SU-DHL-6 (cell line): ENCODE results near the gene ABCG4.
"Not testable (repeated sequence)": the region's sequence is repeated elsewhere in the genome, so short reads cannot be mapped to it uniquely, and the experiment has no call there.

Source experiments
- H2AFZ ChIP-seq: fragments of 200-600 bp; sonication (generic); 2 replicates; pipeline ENCODE4 v1.6.1; 2014; ENCODE audit warnings: low read depth, mild to moderate bottlenecking, moderate library complexity, mixed read lengths, antibody characterized with exemption, low read length; ENCODE audit not compliant: severe bottlenecking
- H3F3A ChIP-seq: fragments of 200-600 bp; shearing (Covaris generic); 2 replicates; pipeline ENCODE4 v1.6.0; 2016; ENCODE audit warnings: antibody characterized with exemption, mild to moderate bottlenecking; ENCODE audit not compliant: insufficient read depth
- H3K27ac ChIP-seq: fragments of 200-600 bp; sonication (generic); 2 replicates; pipeline ENCODE4 v1.5.1; 2016; ENCODE audit warnings: low read depth, mild to moderate bottlenecking, low read length, moderate library complexity, mixed read lengths
- H3K27me3 ChIP-seq: fragments of 200-600 bp; sonication (generic), shearing (Covaris generic); 2 replicates; pipeline ENCODE4 v1.6.0; 2014; ENCODE audit warnings: mild to moderate bottlenecking, low read length
- H3K36me3 ChIP-seq: fragments of 200-600 bp; sonication (generic); 2 replicates; pipeline ENCODE4 v1.6.1; 2014; ENCODE audit warnings: mild to moderate bottlenecking, low read length, mixed read lengths
- H3K4me2 ChIP-seq: fragments of 300-600, 200-600 bp; shearing (Covaris generic), sonication (generic); 2 replicates; pipeline ENCODE4 v1.6.0; 2014; ENCODE audit warnings: low read length, low read depth, mild to moderate bottlenecking; ENCODE audit not compliant: poor library complexity, severe bottlenecking
- H3K4me3 ChIP-seq: fragments of 200-600 bp; sonication (generic); 2 replicates; pipeline ENCODE4 v1.5.1; 2014; ENCODE audit warnings: antibody characterized with exemption, low read length, mild to moderate bottlenecking, mixed read lengths; ENCODE audit not compliant: insufficient read depth, poor library complexity, severe bottlenecking
- H3K79me2 ChIP-seq: fragments of 200-600 bp; sonication (generic); 2 replicates; pipeline ENCODE4 v1.6.1; 2014; ENCODE audit warnings: mild to moderate bottlenecking, low read length, moderate library complexity; ENCODE audit not compliant: insufficient read depth
- H3K9ac ChIP-seq: fragments of 200-600 bp; sonication (generic); 2 replicates; pipeline ENCODE4 v1.7.0; 2014; ENCODE audit warnings: mild to moderate bottlenecking, low read length
- H3K9me2 ChIP-seq: fragments of 200-600 bp; sonication (generic); replicated peaks from 2 replicates; pipeline ENCODE4 v1.6.1; 2014; ENCODE audit warnings: low read length; ENCODE audit not compliant: insufficient read depth
- H3K9me3 ChIP-seq: fragments of 200-600 bp; sonication (generic); 2 replicates; pipeline ENCODE4 v1.6.1; 2014; ENCODE audit warnings: low read length, mixed read lengths; ENCODE audit not compliant: insufficient read depth
- H4K20me1 ChIP-seq: fragments of 200-600 bp; sonication (generic); 2 replicates; pipeline ENCODE4 v1.6.1; 2014; ENCODE audit warnings: low read depth, mild to moderate bottlenecking, antibody characterized with exemption, low read length, moderate library complexity, mixed read lengths
- CTCF ChIP-seq: fragments of 200-600 bp; sonication (generic); IDR thresholded peaks from one replicate; pipeline ENCODE4 v1.5.1; 2017; ENCODE audit warnings: antibody characterized with exemption, mild to moderate bottlenecking, low read length, moderate library complexity; ENCODE audit not compliant: insufficient read depth, poor library complexity, severe bottlenecking
- EZH2phosphoT487 ChIP-seq: fragments of 200-600 bp; sonication (generic), shearing (Covaris generic); conservative IDR thresholded peaks from 2 replicates; pipeline ENCODE4 v1.6.1; 2018; ENCODE audit warnings: mild to moderate bottlenecking, antibody characterized with exemption, low read length, moderate library complexity, mixed read lengths

ABCG4 gene

GRCh38 chr11:119190531-119190930, 41.7 kb downstream of the ABCG4 start:
- Histone ChIP-seq H2AFZ (no peak overlapping the region), H3F3A (no peaks in the 10 kb centered on the region), H3K9ac (no peak overlapping the region), H4K20me1 (no peaks in the 10 kb centered on the region), H3K27ac (no peak overlapping the region), H3K9me2 (no peaks in the 10 kb centered on the region), H3K4me3 (no peak overlapping the region), H3K9me3 (no peaks in the 10 kb centered on the region), H3K36me3 (no peaks in the 10 kb centered on the region), H3K79me2 (no peaks in the 10 kb centered on the region), H3K4me2 (no peak overlapping the region), H3K27me3 (no peaks in the 10 kb centered on the region)
- no peak for TF ChIP-seq CTCF
- no peak for TF ChIP-seq EZH2phosphoT487

- not testable (repeated sequence) for H3K9ac ChIP-seq, H3K27me3 ChIP-seq, H3K9me2 ChIP-seq, H3K79me2 ChIP-seq, H3K4me2 ChIP-seq, H3K27ac ChIP-seq, H4K20me1 ChIP-seq, H3K9me3 ChIP-seq, H3K4me3 ChIP-seq, H3F3A ChIP-seq, H2AFZ ChIP-seq, H3K36me3 ChIP-seq
Observed at GRCh38 chr11:119191265-119191664, 42.4 kb downstream of the ABCG4 start.

GRCh38 chr11:119192111-119192510, 43.3 kb downstream of the ABCG4 start:
- Histone ChIP-seq H3K9ac (no peak overlapping the region), H3K4me3 (no peak overlapping the region), H3K4me2 (no peak overlapping the region), H3K79me2 (no peaks in the 10 kb centered on the region), H3K36me3 (no peaks in the 10 kb centered on the region), H3K9me3 (no peaks in the 10 kb centered on the region), H3K9me2 (no peaks in the 10 kb centered on the region), H4K20me1 (no peaks in the 10 kb centered on the region), H3F3A (no peaks in the 10 kb centered on the region), H3K27ac (no peak overlapping the region), H2AFZ (no peak overlapping the region), H3K27me3 (no peaks in the 10 kb centered on the region)
- no peak for TF ChIP-seq EZH2phosphoT487
- no peak for TF ChIP-seq CTCF

- no peaks in the 10 kb centered on the region for H3F3A ChIP-seq
- no peaks in the 10 kb centered on the region for H3K79me2 ChIP-seq
- H3K9ac ChIP-seq: no peak overlapping the region
- TF ChIP-seq CTCF (no peak), EZH2phosphoT487 (no peak)
- no peaks in the 10 kb centered on the region for H3K36me3 ChIP-seq
- no peak overlapping the region for H3K4me3 ChIP-seq
- no peaks in the 10 kb centered on the region for H4K20me1 ChIP-seq
- H3K27me3 ChIP-seq: no peaks in the 10 kb centered on the region
- H3K27ac ChIP-seq: no peak overlapping the region
- H3K9me2 ChIP-seq: no peaks in the 10 kb centered on the region
- H3K4me2 ChIP-seq: no peak overlapping the region
- no peaks in the 10 kb centered on the region for H3K9me3 ChIP-seq
- H2AFZ ChIP-seq: no peak overlapping the region
Observed at GRCh38 chr11:119193001-119193400, 44.1 kb downstream of the ABCG4 start.
